Caco-2 (cell line): ENCODE results near the gene TRIO. TPM values are rescaled to one million over a fixed set of nuclear protein-coding genes. Genes with fewer than 3 reads are reported as not detected.

Source experiments
- BruUV-seq: library from RNA; stranded (reverse); fragments of 400-500 nt; replicated peaks from 2 replicates; lab custom pipeline; 2021; lab: Mats Ljungman, UMichigan
- CTCF ChIA-PET: fragments of 300-600 bp; sonication (Branson Sonifier 250); formaldehyde crosslinking; loops from one replicate; lab custom pipeline; 2022; ENCODE audit warnings: antibody characterized with exemption; lab: Charles Lee
- POLR2A ChIA-PET: fragments of 300-600 bp; sonication (Branson Sonifier 250); formaldehyde crosslinking; loops from one replicate; lab custom pipeline; 2022; ENCODE audit warnings: antibody characterized with exemption; lab: Charles Lee
- DNase-seq, 2 experiments: peaks; one replicate each; pipeline versions ENCODE4 v3.0.0 to v3.0.0-alpha.2; 2020 to 2022
- H3K27me3 ChIP-seq: replicated peaks from 2 replicates; pipeline ENCODE4 v1.6.0; 2011; ENCODE audit warnings: low read length; ENCODE audit not compliant: control insufficient read depth, insufficient read depth
- H3K36me3 ChIP-seq: 2 replicates; pipeline ENCODE4 v1.5.1; 2011; ENCODE audit warnings: low read length; ENCODE audit not compliant: control insufficient read depth, insufficient read depth
- H3K4me1 ChIP-seq: fragments of 250-450 bp; sonication (Bioruptor Pico); 2 replicates; pipeline ENCODE4 v1.5.1; 2020; ENCODE audit warnings: mild to moderate bottlenecking
- H3K4me3 ChIP-seq: 2 replicates; pipeline ENCODE4 v1.5.1; 2011; ENCODE audit warnings: low read depth, mild to moderate bottlenecking, control low read depth, low read length
- H3K9me3 ChIP-seq: fragments of 250-450 bp; sonication (Bioruptor Pico); 2 replicates; pipeline ENCODE4 v1.5.1; 2020; ENCODE audit warnings: mild to moderate bottlenecking, moderate library complexity
- H3K27ac Mint-ChIP-seq: one replicate; pipeline ENCODE4 v1.8.0; 2022; ENCODE audit warnings: mixed read lengths; ENCODE audit not compliant: unreplicated experiment
- H3K27me3 Mint-ChIP-seq: one replicate; pipeline ENCODE4 v1.8.0; 2022; ENCODE audit warnings: mixed read lengths; ENCODE audit not compliant: insufficient read depth, unreplicated experiment
- H3K36me3 Mint-ChIP-seq: one replicate; pipeline ENCODE4 v1.8.0; 2022; ENCODE audit warnings: mild to moderate bottlenecking, mixed read lengths; ENCODE audit not compliant: insufficient read depth, unreplicated experiment
- H3K4me1 Mint-ChIP-seq: one replicate; pipeline ENCODE4 v1.8.0; 2022; ENCODE audit warnings: low read depth, mixed read lengths; ENCODE audit not compliant: unreplicated experiment
- H3K4me3 Mint-ChIP-seq: one replicate; pipeline ENCODE4 v1.8.0; 2022; ENCODE audit warnings: mild to moderate bottlenecking, moderate library complexity, mixed read lengths; ENCODE audit not compliant: unreplicated experiment
- H3K9me3 Mint-ChIP-seq: one replicate; pipeline ENCODE4 v1.8.0; 2022; ENCODE audit warnings: mixed read lengths; ENCODE audit not compliant: unreplicated experiment
- CTCF ChIP-seq, 2 experiments: fragments of 200-600 bp in 1 of 2; IDR thresholded peaks; 1 replicate in 1 of 2; 2 replicates in 1 of 2; pipeline versions ENCODE4 v1.5.1 to v1.8.0; 2011 to 2022; ENCODE audit warnings: antibody characterized with exemption in 1 of 2, control low read depth in 1 of 2, inconsistent platforms in 1 of 2, low read depth in 1 of 2, low read length in 1 of 2, mild to moderate bottlenecking in 1 of 2, moderate library complexity in 1 of 2; ENCODE audit not compliant: insufficient read depth in 1 of 2, severe bottlenecking in 1 of 2, unreplicated experiment in 1 of 2
- intact Hi-C: fragments of 100-400 bp; cut with micrococcal nuclease; formaldehyde crosslinking; loops from one replicate; pipeline ENCODE4 v1.10.0; 2022; ENCODE audit not compliant: unreplicated experiment
- total RNA-seq: library from RNA; stranded (reverse); gene quantifications from 2 replicates; pipeline ENCODE4 v1.2.3, GENCODE V29; 2022

Gene TRIO
- total RNA-seq, 1 experiment from 2014 or later: 92.0 TPM

DNA sequence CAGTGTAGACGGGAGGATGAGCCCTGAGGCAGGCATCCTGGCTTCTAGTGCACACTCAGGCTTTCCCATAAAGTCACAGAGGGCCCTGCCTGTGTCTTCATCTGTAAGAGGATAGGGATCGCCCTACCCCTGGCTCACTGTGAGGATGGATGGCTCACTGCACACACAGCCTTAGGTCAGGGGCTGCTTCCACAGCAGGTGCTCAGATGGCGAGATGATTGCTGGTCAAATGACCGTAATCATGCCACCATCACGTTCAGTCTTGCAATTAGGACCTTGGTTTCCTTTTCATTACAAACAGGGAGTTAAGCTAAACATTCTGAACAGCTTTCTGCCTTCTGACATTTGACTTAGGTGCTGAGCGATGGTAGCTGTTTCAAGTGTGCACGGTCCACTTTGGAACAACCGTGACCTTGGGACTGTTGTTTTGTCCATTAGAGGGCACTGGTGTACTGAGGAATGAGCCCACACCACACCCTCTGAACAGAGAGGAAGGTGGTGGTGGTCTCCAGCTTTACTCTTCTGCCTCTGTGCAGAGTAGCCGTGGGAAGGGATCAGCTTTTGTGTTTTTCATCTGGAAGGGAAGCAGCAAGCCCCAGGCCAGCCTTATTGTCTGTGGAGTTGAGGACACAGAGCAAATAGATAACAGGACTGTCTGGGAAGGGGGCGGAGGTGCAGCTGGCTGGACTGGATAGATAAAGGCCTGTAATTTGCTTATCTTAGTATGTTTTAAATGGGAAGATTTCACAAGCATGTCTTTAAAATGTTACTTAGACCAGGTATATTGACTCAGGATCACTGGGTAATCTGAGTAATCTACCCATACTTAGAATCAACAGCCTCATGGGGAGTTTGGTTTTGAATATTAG is 183.1 kb downstream of the TRIO start:
- no TSS peak for BruUV-seq
- intact Hi-C loops: loop anchor here (1.0 to 2.0 kb wide), 2 partner anchors 15 to 38 kb away; no protein-coding TSS in a partner anchor
- no peaks in the 10 kb centered on the region for H3K9me3 ChIP-seq
- no peaks in the 10 kb centered on the region; the same call in 1 of the 2 replicates for H3K36me3 ChIP-seq
- no peak overlapping the region for H3K4me3 Mint-ChIP-seq
- H3K4me1 ChIP-seq: peaks cover 13% of the 10 kb centered on the region
- peaks cover 19% of the 10 kb centered on the region for H3K36me3 Mint-ChIP-seq
- H3K27ac Mint-ChIP-seq: peak overlapping the region; percentile 24
- H3K27me3 ChIP-seq: no peaks in the 10 kb centered on the region
- ChIA-PET CTCF (interaction anchor here (1.0 to 1.5 kb wide), 3 partner anchors 14 to 288 kb away, joined by 3 to 8 read pairs (median 3); no protein-coding TSS in a partner anchor), POLR2A (no interaction called here)
- H3K27me3 Mint-ChIP-seq: no peaks in the 10 kb centered on the region
- peaks cover 16% of the 10 kb centered on the region for H3K4me1 Mint-ChIP-seq
- TF ChIP-seq CTCF (IDR thresholded peaks at IDR 0.05; ENCODE audit: insufficient read depth in 1 of 2, low read depth in 1 of 2, low read length in 1 of 2, severe bottlenecking in 1 of 2, unreplicated experiment in 1 of 2): peak; percentile 48 to 59
- H3K9me3 Mint-ChIP-seq: peaks cover 5% of the 10 kb centered on the region
- H3K4me3 ChIP-seq: no peak overlapping the region
- peak; percentile 69 for DNase-seq

GRCh38 chr5:14327624-14328023 is 184.5 kb downstream of the TRIO start:
- no peaks in the 10 kb centered on the region for H3K27me3 ChIP-seq
- CTCF ChIA-PET: no interaction called here
- TF ChIP-seq CTCF (IDR thresholded peaks at IDR 0.05; ENCODE audit: insufficient read depth in 1 of 2, low read depth in 1 of 2, low read length in 1 of 2, severe bottlenecking in 1 of 2, unreplicated experiment in 1 of 2): no peak
- peaks cover 13% of the 10 kb centered on the region for H3K4me1 ChIP-seq
- H3K27ac Mint-ChIP-seq: no peak overlapping the region
- peaks cover 9% of the 10 kb centered on the region for H3K36me3 Mint-ChIP-seq
- POLR2A ChIA-PET: no interaction called here
- H3K4me3 Mint-ChIP-seq: no peak overlapping the region
- H3K9me3 ChIP-seq: no peaks in the 10 kb centered on the region
- H3K4me1 Mint-ChIP-seq: peaks cover 16% of the 10 kb centered on the region
- H3K9me3 Mint-ChIP-seq: no peaks in the 10 kb centered on the region
- H3K4me3 ChIP-seq: no peak overlapping the region
- intact Hi-C loops: loop anchor here (2.0 kb wide), 1 partner anchor 13 kb away; no protein-coding TSS in a partner anchor
- no TSS peak for BruUV-seq
- no peaks in the 10 kb centered on the region for H3K36me3 ChIP-seq
- no peak for DNase-seq
- no peaks in the 10 kb centered on the region for H3K27me3 Mint-ChIP-seq

DNA sequence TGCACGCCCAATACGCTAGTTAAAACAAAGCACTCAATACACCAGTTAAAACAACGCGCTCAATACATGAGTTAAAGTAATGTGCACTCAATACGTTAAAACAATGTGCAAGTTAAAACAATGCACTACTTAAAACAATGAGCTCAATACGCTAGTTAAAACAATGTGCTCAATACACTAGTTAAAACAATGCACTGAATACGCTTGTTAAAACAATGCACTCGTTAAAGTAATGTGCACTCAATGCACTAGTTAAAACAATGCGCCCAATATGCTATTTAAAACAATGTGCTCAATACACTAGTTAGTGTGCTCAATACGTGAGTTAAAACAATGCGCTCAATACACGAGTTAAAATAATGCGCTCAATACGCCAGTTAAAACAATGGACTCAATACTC is 185.0 kb downstream of the TRIO start:
- peaks cover 16% of the 10 kb centered on the region for H3K4me1 Mint-ChIP-seq
- intact Hi-C loops: no loop called here

More for the DNA sequence above, 185.0 kb downstream of the TRIO start:
- no peak for DNase-seq
- no peak overlapping the region for H3K4me3 ChIP-seq
- H3K27me3 Mint-ChIP-seq: no peaks in the 10 kb centered on the region
- peaks cover 9% of the 10 kb centered on the region for H3K36me3 Mint-ChIP-seq
- H3K27ac Mint-ChIP-seq: no peak overlapping the region
- H3K4me3 Mint-ChIP-seq: no peak overlapping the region
- H3K9me3 ChIP-seq: no peaks in the 10 kb centered on the region
- no peaks in the 10 kb centered on the region for H3K27me3 ChIP-seq
- no peak for TF ChIP-seq CTCF (IDR thresholded peaks at IDR 0.05; ENCODE audit: insufficient read depth in 1 of 2, low read depth in 1 of 2, low read length in 1 of 2, severe bottlenecking in 1 of 2, unreplicated experiment in 1 of 2)
- POLR2A ChIA-PET: no interaction called here
- BruUV-seq: no TSS peak
- no peaks in the 10 kb centered on the region for H3K9me3 Mint-ChIP-seq
- peaks cover 13% of the 10 kb centered on the region for H3K4me1 ChIP-seq
- H3K36me3 ChIP-seq: no peaks in the 10 kb centered on the region
- CTCF ChIA-PET: no interaction called here
